Gastrocnemius medialis (tissue), 4 donors: ENCODE data around the gene THRA. TPM values are rescaled to one million over a fixed set of nuclear protein-coding genes. Genes with fewer than 3 reads are reported as not detected.

ENCODE experiments used
- ATAC-seq, 2 donors: fragments of 150-250 bp; one replicate each; pipeline ENCODE4 v1.9.1; 2016
- DNase-seq, 2 donors: peaks; one replicate each; pipeline ENCODE4 v3.0.0-alpha.2; 2019
- H3K27ac ChIP-seq, 4 donors: fragments of 200-600 bp; sonication (generic); 1 replicate in 1 of 4; 2 replicates in 3 of 4; pipeline ENCODE4 v1.5.1; 2016 to 2018; ENCODE audit warnings: mild to moderate bottlenecking in 2 of 4, moderate library complexity in 1 of 4
- H3K27me3 ChIP-seq, 3 donors: fragments of 200-600 bp; sonication (generic) in 2 of 3; 1 replicate in 1 of 3; 2 replicates in 2 of 3; pipeline versions ENCODE4 v1.5.1 to v1.6.0; 2016 to 2019; ENCODE audit warnings: mild to moderate bottlenecking in 1 of 3, moderate library complexity in 1 of 3
- H3K36me3 ChIP-seq, 2 donors: fragments of 200-600 bp; sonication (generic) in 1 of 2; one replicate each; pipeline ENCODE4 v1.5.1; 2017 to 2018
- H3K4me1 ChIP-seq, 2 donors: fragments of 200-600 bp; sonication (generic) in 1 of 2; one replicate each; pipeline ENCODE4 v1.5.1; 2016 to 2017; ENCODE audit warnings: mild to moderate bottlenecking in 2 of 2
- H3K4me3 ChIP-seq, 4 donors: fragments of 200-600 bp; sonication (generic) in 3 of 4; 1 replicate in 1 of 4; 2 replicates in 3 of 4; pipeline ENCODE4 v1.5.1; 2016 to 2019; ENCODE audit warnings: mild to moderate bottlenecking in 2 of 4
- H3K9me3 ChIP-seq, 3 donors: fragments of 200-600 bp; sonication (generic) in 2 of 3; 1 replicate in 1 of 3; 2 replicates in 2 of 3; pipeline ENCODE4 v1.5.1; 2016 to 2019
- POLR2A ChIP-seq, 2 donors: fragments of 450-650 bp; IDR thresholded peaks; one replicate each; pipeline ENCODE4 v1.6.1; 2017; ENCODE audit warnings: antibody characterized with exemption in 2 of 2, mild to moderate bottlenecking in 2 of 2, moderate library complexity in 2 of 2
- in situ Hi-C, 4 donors: fragments of 200-750 bp; cut with MboI; loops; one replicate each; pipeline versions ENCODE4 v1.15.0 to v1.8.0; 2017; ENCODE audit warnings: low sequenced_read_pairs in 4 of 4
- intact Hi-C: fragments of 100-400 bp; cut with DNase I; formaldehyde crosslinking; loops from one replicate; pipeline ENCODE4 v1.15.1; 2023; ENCODE audit warnings: low total_unique reads
- total RNA-seq, 4 donors: library from RNA; depleted of rRNA; stranded (reverse); fragments of >200 nt; gene quantifications; one replicate each; pipeline versions ENCODE4 v1.1.0 to v1.2.3, GENCODE V29; 2016
- TF ChIP-seq, protein P1 (sequence below), 5 experiments: fragments of 450-650 bp in 3 of 5; fragments of 200-600 bp in 2 of 5; sonication (generic) in 2 of 5; IDR thresholded peaks in 4 of 5; conservative IDR thresholded peaks in 1 of 5; 1 replicate in 4 of 5; 2 replicates in 1 of 5; pipeline ENCODE4 v1.5.1; 2016 to 2019; ENCODE audit warnings: antibody characterized with exemption in 5 of 5, mild to moderate bottlenecking in 3 of 5, moderate library complexity in 3 of 5

The THRA gene
- total RNA-seq, 4 donors from 2014 or later, result 42.2 to 71.6 (median 48.2) TPM

DNA sequence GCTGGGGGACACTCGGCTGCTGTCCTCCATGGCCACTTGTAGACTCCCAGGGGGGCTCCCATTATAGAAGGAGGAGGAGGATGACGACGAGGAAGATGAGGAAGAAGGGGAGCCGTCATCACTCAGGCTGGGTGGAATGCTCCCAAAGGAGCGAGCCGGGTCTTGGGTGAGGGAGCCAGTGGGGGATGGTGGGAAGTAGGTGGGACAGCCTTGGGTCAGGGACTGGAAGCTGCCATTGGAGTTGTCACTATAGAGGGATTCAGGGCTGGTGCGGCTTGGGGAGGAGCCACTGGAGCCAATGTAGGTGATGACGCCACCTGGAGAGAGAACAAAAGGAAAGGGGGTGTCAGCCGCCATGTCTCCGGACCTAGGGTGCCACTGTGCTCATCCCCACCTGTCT lies 34.3 kb downstream of the THRA start:
- TF ChIP-seq, protein P1, sequence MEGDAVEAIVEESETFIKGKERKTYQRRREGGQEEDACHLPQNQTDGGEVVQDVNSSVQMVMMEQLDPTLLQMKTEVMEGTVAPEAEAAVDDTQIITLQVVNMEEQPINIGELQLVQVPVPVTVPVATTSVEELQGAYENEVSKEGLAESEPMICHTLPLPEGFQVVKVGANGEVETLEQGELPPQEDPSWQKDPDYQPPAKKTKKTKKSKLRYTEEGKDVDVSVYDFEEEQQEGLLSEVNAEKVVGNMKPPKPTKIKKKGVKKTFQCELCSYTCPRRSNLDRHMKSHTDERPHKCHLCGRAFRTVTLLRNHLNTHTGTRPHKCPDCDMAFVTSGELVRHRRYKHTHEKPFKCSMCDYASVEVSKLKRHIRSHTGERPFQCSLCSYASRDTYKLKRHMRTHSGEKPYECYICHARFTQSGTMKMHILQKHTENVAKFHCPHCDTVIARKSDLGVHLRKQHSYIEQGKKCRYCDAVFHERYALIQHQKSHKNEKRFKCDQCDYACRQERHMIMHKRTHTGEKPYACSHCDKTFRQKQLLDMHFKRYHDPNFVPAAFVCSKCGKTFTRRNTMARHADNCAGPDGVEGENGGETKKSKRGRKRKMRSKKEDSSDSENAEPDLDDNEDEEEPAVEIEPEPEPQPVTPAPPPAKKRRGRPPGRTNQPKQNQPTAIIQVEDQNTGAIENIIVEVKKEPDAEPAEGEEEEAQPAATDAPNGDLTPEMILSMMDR (IDR thresholded peaks at IDR 0.05 in 4 of 5, conservative IDR thresholded peaks at IDR 0.05 in 1 of 5), result no peak
- no peak for TF ChIP-seq POLR2A (IDR thresholded peaks at IDR 0.05)
- Histone ChIP-seq H3K27ac (peak overlapping the region; percentile 94 to 100 (median 98)), H3K27me3 (no peaks in the 10 kb centered on the region), H3K9me3 (no peaks in the 10 kb centered on the region), H3K4me3 (peak overlapping the region; percentile 43 to 82 (median 52)), H3K4me1 (peaks cover 77 to 79% of the 10 kb centered on the region in 2 donors), H3K36me3 (peaks cover 0 to 45% of the 10 kb centered on the region in 2 donors)
- in situ Hi-C loops, result no loop called here
- no peak for ATAC-seq
- DNase-seq, result peak in 1 of 2 donors; percentile 50
- intact Hi-C loops, result no loop called here

DNA sequence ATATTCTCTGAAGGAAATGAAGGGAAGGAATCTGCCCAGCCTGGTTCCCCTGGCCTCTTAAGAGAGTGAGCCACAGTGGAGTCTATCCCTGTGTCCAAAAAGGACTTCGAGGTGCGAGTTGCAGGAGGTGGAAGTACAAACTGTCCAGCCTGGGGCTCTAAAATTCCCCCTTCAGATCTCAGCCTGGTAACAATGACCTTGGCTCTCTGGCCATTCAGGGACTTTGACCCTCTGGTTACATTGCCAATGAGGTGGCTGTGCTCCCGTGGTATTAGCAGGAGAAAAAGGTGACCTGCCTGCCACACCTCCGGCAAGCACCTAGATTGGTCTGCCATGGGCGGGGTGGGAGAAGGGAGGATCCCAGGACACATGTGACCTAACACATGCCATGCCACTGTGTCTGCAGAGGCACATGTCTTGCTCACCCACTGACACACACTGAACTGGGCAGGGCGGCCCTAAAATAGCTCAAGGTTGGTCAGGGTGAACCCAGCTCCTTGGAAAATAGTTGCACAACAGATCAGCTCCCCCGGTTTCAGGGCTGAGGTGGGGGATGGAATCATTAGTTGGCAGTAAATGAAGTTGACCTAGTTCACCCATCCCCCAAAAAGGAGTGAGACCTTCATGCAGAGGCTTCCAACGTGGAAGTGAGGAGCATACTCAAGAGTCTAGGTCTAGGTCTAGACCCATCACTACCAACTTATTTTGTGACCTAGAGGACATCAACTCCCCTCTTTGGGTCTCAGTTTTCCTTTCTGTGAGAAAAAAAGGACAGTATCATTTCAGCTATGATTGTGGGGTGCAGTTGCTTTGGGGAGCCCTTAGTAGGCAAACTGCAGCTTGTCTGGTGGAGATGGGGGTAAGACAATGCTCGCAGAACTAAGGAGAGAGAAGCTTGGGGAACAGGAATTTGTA lies 35.4 kb downstream of the THRA start:
- peaks cover 77 to 79% of the 10 kb centered on the region in 2 donors for H3K4me1 ChIP-seq

DNA sequence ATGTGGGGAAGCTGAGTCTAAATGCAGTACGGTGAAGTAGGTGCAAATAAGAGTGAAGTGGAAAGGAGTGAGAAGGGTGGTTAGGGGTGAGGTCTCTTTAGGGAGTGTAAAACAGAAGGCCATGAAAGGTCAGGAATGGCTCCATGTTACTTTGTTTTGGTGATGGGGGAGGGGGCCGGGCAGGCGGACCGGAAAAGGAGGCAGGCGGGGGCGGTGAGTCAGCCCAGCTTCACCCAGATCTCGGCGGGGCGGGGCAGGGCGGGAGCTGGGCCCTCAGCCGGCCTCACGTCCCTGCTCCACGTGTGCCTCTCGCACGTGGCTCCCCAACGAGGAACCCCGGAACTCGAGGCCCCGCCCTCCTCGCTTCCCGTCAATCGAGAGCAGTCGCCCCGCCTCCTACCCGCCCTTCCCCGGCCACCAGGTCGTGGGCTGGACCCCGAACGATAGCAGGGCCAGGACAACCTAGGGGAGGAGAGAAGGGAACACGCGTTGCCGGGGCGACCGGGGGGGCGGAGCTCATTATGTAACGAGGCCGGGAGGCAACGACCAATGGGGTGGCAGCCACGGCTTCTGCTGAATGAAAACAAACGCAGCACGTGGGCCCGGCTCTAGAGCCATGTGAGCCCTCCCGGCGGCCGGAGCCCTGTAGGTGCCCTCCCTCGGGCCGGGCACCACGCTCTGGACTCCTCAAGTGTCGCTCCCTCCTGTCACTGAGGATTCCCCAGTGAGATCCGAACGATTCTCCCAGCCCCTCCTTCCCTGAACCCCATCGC lies 36.3 kb downstream of the THRA start:
- in situ Hi-C loops, result no loop called here
- intact Hi-C loops, result loop anchor here (1.0 kb wide), 2 partner anchors 9 to 28 kb away; no protein-coding TSS in a partner anchor
- peak overlapping the region; percentile 94 to 100 (median 98) for H3K27ac ChIP-seq
- peak; percentile 100 for DNase-seq
- TF ChIP-seq, protein P1 (IDR thresholded peaks at IDR 0.05 in 4 of 5, conservative IDR thresholded peaks at IDR 0.05 in 1 of 5), result no peak
- TF ChIP-seq POLR2A (IDR thresholded peaks at IDR 0.05), result peak; percentile 99
- peak overlapping the region; percentile 76 to 100 (median 82) for H3K4me3 ChIP-seq
- peaks cover 0 to 33% of the 10 kb centered on the region in 2 donors for H3K36me3 ChIP-seq
- H3K9me3 ChIP-seq, result no peaks in the 10 kb centered on the region
- peaks cover 78 to 80% of the 10 kb centered on the region in 2 donors for H3K4me1 ChIP-seq
- no peaks in the 10 kb centered on the region for H3K27me3 ChIP-seq
- peak; percentile 37 to 39 for ATAC-seq

More for the DNA sequence above, 35.4 kb downstream of the THRA start:
- intact Hi-C loops, result loop anchor here (1.0 kb wide), 1 partner anchor 27 kb away; no protein-coding TSS in a partner anchor
- Histone ChIP-seq H3K4me3 (peak overlapping the region; percentile 45 to 82 (median 60)), H3K27me3 (no peaks in the 10 kb centered on the region), H3K9me3 (no peaks in the 10 kb centered on the region), H3K27ac (peak overlapping the region; percentile 94 to 100 (median 98)), H3K36me3 (peaks cover 0 to 37% of the 10 kb centered on the region in 2 donors)
- peak; percentile 77 to 87 for TF ChIP-seq POLR2A (IDR thresholded peaks at IDR 0.05)
- TF ChIP-seq, protein P1 (IDR thresholded peaks at IDR 0.05 in 4 of 5, conservative IDR thresholded peaks at IDR 0.05 in 1 of 5), result peak in 1 of 5 experiments; percentile 42
- peak; percentile 96 to 99 for DNase-seq
- ATAC-seq, result peak; percentile 40 to 42
- in situ Hi-C loops, result no loop called here

DNA sequence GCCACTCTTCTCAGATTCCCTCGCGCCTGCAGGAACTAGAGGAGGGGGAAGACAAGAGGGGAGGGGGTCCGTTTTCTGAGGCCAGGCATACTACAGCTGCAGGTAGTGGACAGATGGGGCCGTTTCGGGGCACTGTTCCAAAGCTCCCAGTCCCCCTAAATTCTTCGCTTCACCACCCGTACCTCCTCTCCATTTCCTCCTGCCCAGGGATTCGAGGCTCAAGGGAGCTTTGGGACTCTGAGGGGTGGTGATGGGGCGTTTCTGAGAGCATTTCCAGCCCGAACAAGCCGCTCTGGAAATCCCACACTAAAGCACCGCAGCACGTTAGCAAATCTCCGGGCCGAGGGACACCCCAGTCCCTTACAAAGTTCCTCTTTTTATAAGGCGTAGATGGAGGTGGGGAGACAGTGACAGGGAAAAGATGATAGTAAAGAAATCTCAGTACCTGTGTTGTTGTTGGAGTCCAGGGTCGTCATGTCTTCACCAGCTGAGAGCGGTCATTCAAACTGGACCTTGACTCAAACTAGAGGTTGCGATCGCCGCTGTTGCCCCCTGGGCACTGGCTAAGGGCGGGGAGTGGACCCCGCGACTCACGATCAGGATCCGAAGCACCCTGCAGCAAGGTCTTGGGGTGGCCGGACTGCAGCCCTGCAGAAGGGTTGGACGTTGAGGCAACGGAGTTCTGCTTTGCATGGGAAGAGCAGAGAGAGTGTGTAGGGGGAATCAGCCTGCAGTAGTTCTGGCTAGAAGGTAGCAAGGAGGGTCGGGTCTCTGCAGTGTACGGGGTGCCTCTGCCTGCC lies 37.1 kb downstream of the THRA start:
- ATAC-seq, result no peak
- DNase-seq, result no peak

More for the DNA sequence above, 37.1 kb downstream of the THRA start:
- H3K4me3 ChIP-seq, result peak overlapping the region; percentile 76 to 100 (median 82)
- H3K9me3 ChIP-seq, result no peaks in the 10 kb centered on the region
- TF ChIP-seq, protein P1 (IDR thresholded peaks at IDR 0.05 in 4 of 5, conservative IDR thresholded peaks at IDR 0.05 in 1 of 5), result no peak
- no peak for TF ChIP-seq POLR2A (IDR thresholded peaks at IDR 0.05)
- H3K27ac ChIP-seq, result peak overlapping the region; percentile 93 to 100 (median 96)
- H3K36me3 ChIP-seq, result peaks cover 0 to 25% of the 10 kb centered on the region in 2 donors
- H3K4me1 ChIP-seq, result peaks cover 78 to 80% of the 10 kb centered on the region in 2 donors
- intact Hi-C loops (loop anchor here (1.0 kb wide), 1 partner anchor 8 kb away; no protein-coding TSS in a partner anchor), in situ Hi-C loops (no loop called here)
- H3K27me3 ChIP-seq, result no peaks in the 10 kb centered on the region
